ENCODE results near the gene SYNPO2L. TPM values are rescaled to one million over a fixed set of nuclear protein-coding genes. Genes with fewer than 3 reads are reported as not detected.
"Not testable (repeated sequence)": the region's sequence is repeated elsewhere in the genome, so short reads cannot be mapped to it uniquely, and the experiment has no call there.

SYNPO2L gene
- 1 to 10 TPM in 2 of 8 experiments, under 1 TPM in 6; 0.31 to 1.5 (median 0.52) TPM for total RNA-seq

- no peak within 1 kb of the TSS for H3K4me3 ChIP-seq
- in situ Hi-C loops (cut with MboI; ENCODE audit: low pct_unique_long_range_greater_than_20kb in 2 of 9, low sequenced_read_pairs in 9 of 9, unreplicated experiment in 9 of 9): no loop called here
- 89% methylated on average over 3 of the region's 5 CpGs; no CpG with 5 or more reads in 9 of the 10 experiments for WGBS, 10 experiments
- H3K4me1 ChIP-seq (replicated peaks in 1 of 2): peaks cover 13 to 15% of the 10 kb centered on the region in 2 donors
- no peak within 1 kb of the TSS for H3K27ac ChIP-seq
- ATAC-seq (replicated peaks in 6 of 8): no peak
These were observed at the start of gene SYNPO2L for GRCh38 chr10:73655990-73656298. TSS of gene SYNPO2L (minus strand) at chr10:73656029. CDS start at chr10:73655922, 107 bp downstream.

- in situ Hi-C loops (cut with MboI; ENCODE audit: low pct_unique_long_range_greater_than_20kb in 2 of 9, low sequenced_read_pairs in 9 of 9, unreplicated experiment in 9 of 9); H3K27ac ChIP-seq; ATAC-seq (replicated peaks in 6 of 8); H3K4me3 ChIP-seq; H3K4me1 ChIP-seq (replicated peaks in 1 of 2): not testable (repeated sequence)
These were observed 48.1 kb upstream of the SYNPO2L start for GRCh38 chr10:73703924-73704323.

- no CpG with 5 or more reads among the region's 2 CpGs for WGBS, 10 experiments
- H3K27ac ChIP-seq; H3K4me3 ChIP-seq; H3K4me1 ChIP-seq (replicated peaks in 1 of 2); in situ Hi-C loops (cut with MboI; ENCODE audit: low pct_unique_long_range_greater_than_20kb in 2 of 9, low sequenced_read_pairs in 9 of 9, unreplicated experiment in 9 of 9); ATAC-seq (replicated peaks in 6 of 8): not testable (repeated sequence)
These were observed 43.0 kb upstream of the SYNPO2L start for GRCh38 chr10:73698819-73699218.

GRCh38 chr10:73697675-73698159 lies 41.9 kb upstream of the SYNPO2L start, which contains the start of gene AGAP5:
TSS of gene AGAP5 (minus strand) at chr10:73698109. CDS start at chr10:73697755, 354 bp downstream.
- H3K4me3 ChIP-seq; in situ Hi-C loops (cut with MboI; ENCODE audit: low pct_unique_long_range_greater_than_20kb in 2 of 9, low sequenced_read_pairs in 9 of 9, unreplicated experiment in 9 of 9); H3K4me1 ChIP-seq (replicated peaks in 1 of 2); H3K27ac ChIP-seq; ATAC-seq (replicated peaks in 6 of 8): not testable (repeated sequence)
- WGBS, 10 experiments: 100% methylated on average over 1 of the region's 16 CpGs; no CpG with 5 or more reads in 9 of the 10 experiments

GRCh38 chr10:73695302-73695701 lies 39.5 kb upstream of the SYNPO2L start:
- ATAC-seq (replicated peaks in 6 of 8); H3K4me3 ChIP-seq; H3K4me1 ChIP-seq (replicated peaks in 1 of 2); in situ Hi-C loops (cut with MboI; ENCODE audit: low pct_unique_long_range_greater_than_20kb in 2 of 9, low sequenced_read_pairs in 9 of 9, unreplicated experiment in 9 of 9); H3K27ac ChIP-seq: not testable (repeated sequence)

GRCh38 chr10:73690755-73691154 lies 34.9 kb upstream of the SYNPO2L start:
- H3K4me3 ChIP-seq; ATAC-seq (replicated peaks in 6 of 8); H3K27ac ChIP-seq; H3K4me1 ChIP-seq (replicated peaks in 1 of 2); in situ Hi-C loops (cut with MboI; ENCODE audit: low pct_unique_long_range_greater_than_20kb in 2 of 9, low sequenced_read_pairs in 9 of 9, unreplicated experiment in 9 of 9): not testable (repeated sequence)
- WGBS, 10 experiments: 90 to 100% (median 100%) methylated on average over 1 to 4 of the region's 6 CpGs; no CpG with 5 or more reads in 3 of the 10 experiments

GRCh38 chr10:73689596-73689995 lies 33.8 kb upstream of the SYNPO2L start:
- H3K4me1 ChIP-seq (replicated peaks in 1 of 2); H3K4me3 ChIP-seq; in situ Hi-C loops (cut with MboI; ENCODE audit: low pct_unique_long_range_greater_than_20kb in 2 of 9, low sequenced_read_pairs in 9 of 9, unreplicated experiment in 9 of 9); H3K27ac ChIP-seq; ATAC-seq (replicated peaks in 6 of 8): not testable (repeated sequence)
- no CpG with 5 or more reads among the region's 28 CpGs for WGBS, 10 experiments

- ATAC-seq (replicated peaks in 6 of 8); in situ Hi-C loops (cut with MboI; ENCODE audit: low pct_unique_long_range_greater_than_20kb in 2 of 9, low sequenced_read_pairs in 9 of 9, unreplicated experiment in 9 of 9); H3K4me3 ChIP-seq; H3K27ac ChIP-seq; H3K4me1 ChIP-seq (replicated peaks in 1 of 2): not testable (repeated sequence)
- WGBS, 10 experiments: 0 to 100% (median 96%) methylated on average over 1 of the region's 1 CpG; no CpG with 5 or more reads in 2 of the 10 experiments
These were observed 31.8 kb upstream of the SYNPO2L start for GRCh38 chr10:73687641-73688040.

- in situ Hi-C loops (cut with MboI; ENCODE audit: low pct_unique_long_range_greater_than_20kb in 2 of 9, low sequenced_read_pairs in 9 of 9, unreplicated experiment in 9 of 9); ATAC-seq (replicated peaks in 6 of 8); H3K4me3 ChIP-seq; H3K27ac ChIP-seq; H3K4me1 ChIP-seq (replicated peaks in 1 of 2): not testable (repeated sequence)
- WGBS, 10 experiments: no CpG with 5 or more reads among the region's 20 CpGs
These were observed 18.7 kb upstream of the SYNPO2L start for GRCh38 chr10:73674546-73674945.

GRCh38 chr10:73668378-73668777 lies 12.5 kb upstream of the SYNPO2L start:
- in situ Hi-C loops (cut with MboI; ENCODE audit: low pct_unique_long_range_greater_than_20kb in 2 of 9, low sequenced_read_pairs in 9 of 9, unreplicated experiment in 9 of 9); H3K4me3 ChIP-seq; H3K27ac ChIP-seq; ATAC-seq (replicated peaks in 6 of 8); H3K4me1 ChIP-seq (replicated peaks in 1 of 2): not testable (repeated sequence)
- no CpG with 5 or more reads among the region's 4 CpGs for WGBS, 10 experiments

- H3K4me1 ChIP-seq (replicated peaks in 1 of 2); in situ Hi-C loops (cut with MboI; ENCODE audit: low pct_unique_long_range_greater_than_20kb in 2 of 9, low sequenced_read_pairs in 9 of 9, unreplicated experiment in 9 of 9); ATAC-seq (replicated peaks in 6 of 8); H3K4me3 ChIP-seq; H3K27ac ChIP-seq: not testable (repeated sequence)
- WGBS, 10 experiments: 80% methylated on average over 1 of the region's 5 CpGs; no CpG with 5 or more reads in 9 of the 10 experiments
These were observed 10.5 kb upstream of the SYNPO2L start for GRCh38 chr10:73666153-73666809.

GRCh38 chr10:73665581-73665980 lies 9.8 kb upstream of the SYNPO2L start:
- H3K27ac ChIP-seq; H3K4me3 ChIP-seq; in situ Hi-C loops (cut with MboI; ENCODE audit: low pct_unique_long_range_greater_than_20kb in 2 of 9, low sequenced_read_pairs in 9 of 9, unreplicated experiment in 9 of 9); H3K4me1 ChIP-seq (replicated peaks in 1 of 2); ATAC-seq (replicated peaks in 6 of 8): not testable (repeated sequence)
- WGBS, 10 experiments: 80% methylated on average over 1 of the region's 3 CpGs; no CpG with 5 or more reads in 9 of the 10 experiments

- ATAC-seq (replicated peaks in 6 of 8); H3K4me3 ChIP-seq; H3K4me1 ChIP-seq (replicated peaks in 1 of 2); H3K27ac ChIP-seq; in situ Hi-C loops (cut with MboI; ENCODE audit: low pct_unique_long_range_greater_than_20kb in 2 of 9, low sequenced_read_pairs in 9 of 9, unreplicated experiment in 9 of 9): not testable (repeated sequence)
- WGBS, 10 experiments: 73 to 83% methylated on average over 1 to 2 of the region's 13 CpGs; no CpG with 5 or more reads in 8 of the 10 experiments
These were observed 8.6 kb upstream of the SYNPO2L start for GRCh38 chr10:73664156-73665040.

Measured in motor neuron (in vitro differentiated cells).